Breast epithelium (tissue), 3 donors: ENCODE measurements around the gene IL13.

Source experiments
- CTCF ChIP-seq, 3 donors: fragments of 450-650 bp; IDR thresholded peaks; one replicate each; pipeline ENCODE4 v1.5.1; 2016 to 2017; ENCODE audit warnings: antibody characterized with exemption in 3 of 3, mild to moderate bottlenecking in 3 of 3, moderate library complexity in 3 of 3
- POLR2AphosphoS5 ChIP-seq, 3 donors: sonication (generic); formaldehyde crosslinking; IDR thresholded peaks; one replicate each; pipeline ENCODE4 v1.6.1; 2017; ENCODE audit warnings: antibody characterized with exemption in 3 of 3

GRCh38 chr5:132646583-132647266 lies 11.2 kb upstream of the IL13 start:
- TF ChIP-seq CTCF (IDR thresholded peaks at IDR 0.05) (no peak), POLR2AphosphoS5 (IDR thresholded peaks at IDR 0.05) (no peak)
